ENCODE measurements around the gene WDR91.

Gene WDR91

GRCh38 chr7:135197343-135197742, 14.0 kb downstream of the WDR91 start:
- no peak for DNase-seq

DNA sequence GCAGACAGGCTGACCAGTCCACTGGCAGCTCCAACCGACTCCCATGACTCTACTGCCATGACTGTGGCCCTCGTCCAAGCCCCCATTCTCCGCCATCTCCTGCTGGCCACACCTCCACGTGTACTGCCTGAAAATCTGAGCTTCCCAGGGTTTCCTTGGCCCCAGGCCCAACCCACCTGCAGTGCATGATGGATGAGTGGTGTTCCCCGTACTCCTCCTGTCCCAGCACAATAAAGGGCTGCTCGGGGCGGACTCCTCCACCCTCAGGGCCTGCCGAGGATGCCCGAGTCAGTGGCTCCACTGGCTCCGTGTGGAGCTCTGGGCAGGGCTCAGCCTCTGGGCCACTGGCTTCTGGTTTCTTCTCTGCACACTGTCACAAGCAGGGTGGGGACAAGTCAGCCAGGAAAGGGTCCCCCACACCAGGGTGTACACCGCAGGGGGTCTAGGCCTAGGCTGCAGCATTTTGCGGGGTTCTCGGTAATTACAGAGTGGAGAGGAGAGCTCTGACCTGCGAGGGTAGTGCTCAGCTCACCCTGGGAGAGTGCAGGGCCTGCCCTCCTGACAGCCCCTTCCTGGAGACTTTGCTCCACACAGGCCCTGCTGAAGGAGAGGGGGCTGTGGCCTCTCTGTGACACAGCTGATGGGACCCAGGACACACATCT, 15.2 kb downstream of the WDR91 start:
- no peak for DNase-seq

DNA sequence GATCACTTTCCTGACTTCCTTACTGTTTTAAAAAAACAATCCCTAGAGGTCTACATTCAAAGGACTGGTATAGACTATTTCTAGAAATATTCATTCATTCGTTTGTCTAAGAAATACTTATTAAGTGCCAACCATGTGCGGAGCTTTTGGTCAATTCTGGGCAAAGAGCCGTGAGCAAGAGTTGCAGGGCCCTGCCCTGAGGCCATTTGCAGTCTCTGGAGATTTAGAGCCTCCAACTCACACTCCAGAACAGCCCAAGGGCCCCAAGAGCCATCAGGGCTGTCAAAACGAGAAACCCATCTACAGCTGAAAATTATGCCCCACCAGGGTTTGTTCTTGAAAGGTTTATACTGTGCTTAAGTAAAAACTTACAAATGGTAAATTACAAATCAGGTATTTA, 16.2 kb downstream of the WDR91 start:
- DNase-seq, result no peak

DNA sequence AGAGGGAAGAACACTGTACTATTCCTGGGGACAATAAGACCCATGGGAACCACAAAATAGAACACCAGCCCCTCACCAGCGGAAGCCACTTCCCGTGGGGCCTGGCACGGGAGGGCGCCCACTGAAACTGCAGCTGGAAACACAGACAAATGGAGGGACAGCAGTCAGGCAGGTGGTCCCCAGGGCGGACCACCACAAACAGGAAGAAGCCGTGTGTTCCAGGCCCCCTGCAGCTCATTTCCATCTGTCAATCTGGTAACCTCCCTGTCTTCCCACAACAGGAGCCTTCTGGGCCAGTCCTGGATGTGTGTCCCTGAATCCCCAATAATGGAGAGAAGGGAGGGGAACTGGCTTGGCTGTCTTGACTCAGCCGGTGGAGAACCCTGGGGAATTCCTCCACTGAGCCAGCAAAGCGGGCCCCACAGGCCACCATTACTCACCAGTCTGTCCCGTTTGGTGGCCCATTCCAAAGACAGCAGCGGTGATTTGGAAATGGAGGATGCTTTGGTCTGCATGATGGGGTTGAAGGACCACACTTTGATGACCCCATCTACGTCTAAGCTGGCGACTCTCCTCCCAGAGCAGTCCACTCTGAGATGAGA, 16.7 kb downstream of the WDR91 start:
- no peak for DNase-seq

- DNase-seq, result no peak
Observed at GRCh38 chr7:135193615-135194081, 17.7 kb downstream of the WDR91 start.

DNA sequence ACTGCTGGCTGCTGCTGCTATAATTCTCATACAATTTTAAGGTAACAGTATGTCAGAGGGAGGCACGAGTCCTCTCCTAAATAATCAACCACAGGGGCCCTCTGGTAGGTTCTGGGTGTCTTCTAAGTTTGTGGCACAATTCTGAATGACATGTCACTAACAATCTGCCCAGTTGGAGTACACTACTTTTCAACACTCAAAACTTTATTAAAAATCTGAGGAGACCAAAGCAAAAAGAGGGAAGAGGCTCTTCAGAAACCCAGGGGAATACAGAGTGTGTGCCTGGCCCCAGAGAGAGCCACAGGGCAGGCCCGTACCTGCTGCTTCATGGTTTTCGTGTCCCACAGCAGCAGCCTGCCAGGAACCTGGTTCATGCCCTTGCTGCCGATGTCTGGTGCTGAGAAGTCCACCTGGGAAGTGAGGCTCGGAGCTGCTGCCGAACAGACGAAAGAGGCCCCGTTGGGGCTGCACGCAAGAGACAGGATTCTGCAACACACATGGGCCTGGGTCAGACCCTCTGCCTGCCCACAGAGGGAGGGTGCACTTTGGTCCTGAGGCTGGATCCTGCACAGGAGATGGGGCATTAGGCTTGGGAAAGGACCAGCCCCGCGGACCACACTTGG, 18.3 kb downstream of the WDR91 start:
- DNase-seq, result no peak

- no peak for DNase-seq
Observed at GRCh38 chr7:135190703-135191102, 20.6 kb downstream of the WDR91 start.

DNA sequence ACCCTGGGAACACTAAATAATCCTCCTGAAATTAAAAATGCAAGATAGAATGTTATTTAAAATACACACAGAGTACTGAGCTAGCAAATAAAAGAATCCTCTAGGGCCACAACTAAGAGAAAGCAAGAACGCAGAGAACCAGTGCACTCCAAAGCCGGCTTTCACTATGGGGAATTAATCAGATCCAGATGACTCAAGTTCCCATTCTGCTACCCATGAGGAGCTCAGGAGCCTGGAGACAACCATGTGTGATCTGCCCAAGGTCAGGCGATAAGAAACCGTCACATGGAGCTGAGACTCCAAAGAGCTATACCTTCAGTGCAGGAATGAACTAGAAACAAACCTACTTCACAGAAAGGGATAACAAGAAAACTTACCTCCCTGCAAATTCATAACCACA, 21.4 kb downstream of the WDR91 start:
- no peak for DNase-seq

GRCh38 chr7:135189221-135189662, 22.1 kb downstream of the WDR91 start:
- no peak for DNase-seq

DNA sequence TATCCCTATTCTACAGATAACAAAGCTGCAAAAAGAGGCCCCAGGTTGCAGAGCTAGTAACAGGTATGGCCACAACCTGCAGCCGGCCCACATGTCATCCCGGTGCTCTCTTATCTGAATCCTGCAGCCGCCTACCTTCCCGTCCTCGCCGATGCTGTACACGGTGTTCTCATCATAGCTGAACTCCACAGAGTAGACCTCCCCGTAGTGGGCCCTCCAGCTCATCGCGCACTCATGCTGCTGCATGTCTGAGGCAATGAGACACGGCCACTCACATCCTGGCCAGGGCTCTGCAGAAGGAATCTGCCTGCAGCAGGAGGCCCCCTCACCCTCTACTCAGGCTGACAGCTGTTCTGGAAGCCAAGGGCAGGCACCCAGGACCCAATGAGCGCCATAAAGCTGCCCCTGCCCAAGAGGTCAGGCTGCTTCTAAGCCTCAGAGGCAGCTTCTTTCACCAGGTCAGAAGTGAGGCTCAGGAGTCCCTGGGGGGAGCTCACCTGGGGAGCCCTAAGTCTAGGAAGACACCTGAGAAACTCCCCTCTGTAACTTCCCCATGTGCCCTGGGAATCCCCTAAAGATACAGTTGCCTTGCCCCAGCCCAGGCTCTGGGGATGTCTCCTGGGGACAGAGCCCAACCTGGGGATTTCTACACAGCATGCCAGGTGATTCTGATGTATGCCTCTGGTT, 22.9 kb downstream of the WDR91 start:
- no peak for DNase-seq

DNA sequence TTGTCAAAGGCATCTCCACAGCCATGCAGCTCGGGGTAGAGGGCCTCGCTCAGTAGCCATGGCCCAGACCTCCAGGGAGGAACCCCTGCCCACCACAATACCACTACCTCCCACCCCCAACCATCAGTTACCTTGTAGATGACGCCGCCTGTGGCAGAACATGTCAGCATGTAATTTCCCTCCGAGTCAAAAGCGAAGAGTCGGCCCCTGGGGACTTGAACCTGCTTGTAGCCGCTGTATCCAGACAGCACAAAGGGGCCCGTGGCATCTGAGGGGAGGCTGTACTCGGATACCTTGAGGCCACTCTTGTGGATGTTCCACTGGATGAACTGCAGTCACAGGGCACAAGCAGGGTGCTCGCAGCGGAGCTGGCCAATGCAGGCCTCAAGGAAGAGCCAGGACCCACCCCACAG, 24.5 kb downstream of the WDR91 start:
- DNase-seq, result no peak

DNA sequence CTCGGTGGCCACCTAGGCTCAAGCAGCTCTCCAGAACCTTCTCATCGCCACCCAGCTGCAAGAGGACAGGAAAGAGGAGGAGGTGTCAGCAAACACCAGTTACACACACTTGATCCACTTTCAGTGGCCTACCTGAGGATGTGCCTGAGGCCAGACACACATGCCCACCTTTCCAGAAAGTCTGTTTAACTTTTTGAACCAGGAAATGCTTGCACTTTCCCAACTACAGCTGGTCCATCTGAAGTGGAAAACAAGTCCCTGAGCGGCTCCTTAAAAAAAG, 25.1 kb downstream of the WDR91 start:
- no peak for DNase-seq

DNA sequence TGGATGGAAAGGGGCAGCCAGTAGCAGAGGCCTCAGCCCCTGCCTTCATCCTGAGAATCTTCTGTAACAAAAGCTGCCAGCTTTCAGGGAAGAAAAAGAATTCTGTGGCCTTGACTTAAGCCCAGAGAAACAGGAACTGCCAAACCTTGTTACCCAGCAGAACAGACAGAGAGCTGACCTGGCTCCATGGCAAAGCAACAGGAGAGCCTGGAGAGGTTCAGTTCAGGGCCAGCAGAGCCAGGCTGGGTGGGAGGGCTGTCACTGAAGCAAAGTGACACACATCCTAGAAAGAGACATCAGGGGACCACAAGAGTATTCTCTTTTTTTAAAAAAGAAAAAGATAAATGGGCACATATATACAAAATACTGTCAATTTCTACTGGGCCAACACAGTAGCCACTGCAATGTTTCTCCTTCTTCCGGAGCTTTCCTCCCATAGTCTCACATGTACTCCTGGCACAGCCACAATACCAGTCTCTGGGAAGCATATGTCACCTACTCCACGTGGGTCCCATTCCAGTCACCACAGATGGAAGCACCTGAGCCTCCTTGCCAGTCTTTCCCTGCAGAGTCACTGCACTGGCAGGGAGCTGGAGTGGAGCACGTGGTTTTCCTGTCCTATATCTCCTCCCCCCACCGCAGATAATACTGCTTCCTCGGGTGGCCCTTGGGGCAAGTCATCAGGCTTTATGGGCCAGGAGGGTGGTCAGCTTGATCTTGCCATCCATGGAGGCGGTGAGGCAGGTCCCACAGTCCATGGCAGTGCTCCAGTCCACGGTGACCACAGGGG, 25.7 kb downstream of the WDR91 start:
- no peak for DNase-seq

GRCh38 chr7:135184254-135184841, 27.0 kb downstream of the WDR91 start:
- DNase-seq, result no peak

GRCh38 chr7:135183478-135183877, 27.8 kb downstream of the WDR91 start:
- no peak for DNase-seq

DNA sequence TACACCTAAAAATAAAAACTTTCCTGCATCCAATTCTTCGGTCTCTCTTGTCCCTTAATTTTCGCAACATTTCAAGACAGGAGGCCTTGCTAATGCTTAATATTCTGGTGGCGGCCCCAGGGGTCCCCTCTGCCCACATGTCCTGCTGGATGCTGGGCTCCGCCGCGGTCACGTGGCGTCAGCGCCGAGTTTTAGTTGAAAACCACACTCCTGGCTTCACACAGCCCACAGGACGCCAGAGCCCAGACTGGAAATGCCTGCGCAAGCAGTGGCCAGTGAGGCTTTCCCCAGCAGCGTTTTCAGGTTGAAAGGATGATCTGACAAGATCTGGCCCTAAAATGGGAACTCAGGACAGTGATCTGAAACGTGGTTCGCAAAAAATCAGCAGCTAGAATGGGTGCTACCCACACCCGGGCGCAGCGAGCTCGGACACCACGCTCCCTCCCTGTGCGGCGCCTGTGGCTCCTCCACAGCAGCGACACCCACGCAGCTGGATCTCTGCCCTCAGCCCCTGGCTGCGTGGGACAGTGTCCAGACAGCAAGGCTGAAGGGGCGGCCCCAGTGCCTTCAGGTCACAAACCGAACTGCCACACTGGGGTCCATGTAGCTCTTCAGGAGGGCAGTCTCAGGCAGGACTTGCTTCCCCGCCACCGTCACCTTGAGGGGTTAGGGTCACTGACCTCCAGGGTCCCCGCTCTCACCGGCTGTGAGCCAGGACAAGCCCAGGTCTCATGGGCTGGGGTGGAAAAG, 29.2 kb downstream of the WDR91 start:
- no peak for DNase-seq

- no peak for DNase-seq
Observed at GRCh38 chr7:135181261-135181928, 29.9 kb downstream of the WDR91 start.

DNA sequence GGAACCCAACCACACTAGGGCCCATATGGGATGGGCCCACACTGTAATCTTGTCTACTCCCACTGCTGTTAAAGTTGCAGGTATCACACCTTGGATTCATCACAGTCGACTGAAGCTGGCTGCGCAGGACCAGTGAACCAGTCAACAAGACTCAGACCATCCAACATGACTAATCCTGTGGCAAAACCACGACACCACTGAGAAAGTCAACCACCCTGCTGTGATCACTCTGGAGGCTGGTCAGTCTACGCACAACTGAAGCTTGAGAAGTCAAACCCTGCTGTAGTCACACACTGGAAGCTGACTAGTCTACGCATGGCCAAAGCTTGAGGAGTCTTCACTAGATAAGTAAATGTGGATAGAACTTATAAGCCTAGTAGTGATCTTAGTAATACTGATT, 31.2 kb downstream of the WDR91 start:
- no peak for DNase-seq

DNA sequence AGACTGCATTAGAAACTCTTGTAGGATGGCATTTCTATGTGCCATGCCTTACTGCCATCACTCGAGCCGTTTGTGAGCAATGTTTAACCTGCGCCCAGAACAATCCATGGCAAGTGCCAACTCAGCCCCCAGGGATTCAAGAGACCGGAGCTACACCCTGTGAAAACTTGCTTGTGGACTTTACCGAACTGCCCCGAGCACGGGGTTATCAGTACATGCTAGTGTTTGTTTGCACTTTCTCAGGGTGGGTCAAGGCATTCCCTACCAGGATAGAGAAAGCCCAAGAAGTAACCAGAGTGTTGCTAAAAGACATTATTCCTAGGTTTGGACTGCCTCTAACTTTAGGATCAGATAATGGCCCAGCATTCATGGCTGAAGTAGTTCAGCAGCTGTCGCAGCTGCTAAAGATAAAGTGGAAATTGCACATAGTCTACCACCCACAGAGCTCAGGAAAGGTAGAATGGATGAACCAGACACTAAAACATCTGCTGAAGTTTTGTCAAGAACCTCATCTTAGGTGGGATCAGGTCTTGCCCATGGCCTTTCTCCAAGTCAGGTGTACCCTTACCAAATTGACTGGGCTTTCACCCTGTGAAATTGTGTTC, 31.9 kb downstream of the WDR91 start:
- no peak for DNase-seq

DNA sequence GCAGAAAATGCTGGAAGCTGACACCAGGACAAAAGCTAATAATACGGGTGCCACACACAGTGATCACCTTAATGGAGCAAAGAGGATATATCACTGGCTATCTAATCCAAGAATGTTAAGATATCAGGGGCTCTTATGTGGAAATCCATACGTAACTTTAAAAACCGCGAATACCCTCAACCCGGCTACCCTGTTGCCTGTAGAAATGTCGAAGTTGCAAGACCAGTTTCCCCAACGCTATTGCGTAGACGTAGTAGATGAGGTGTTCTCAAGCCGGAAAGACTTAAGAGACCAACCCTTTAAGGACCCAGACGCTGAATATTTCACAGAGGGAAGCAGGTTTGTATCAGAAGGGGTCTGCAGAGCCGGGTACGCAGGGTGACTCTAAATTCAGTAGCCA, 33.0 kb downstream of the WDR91 start:
- no peak for DNase-seq
